ENCODE measurements around the gene ACAD9. TPM values are rescaled to one million over a fixed set of nuclear protein-coding genes. Genes with fewer than 3 reads are reported as not detected.

Gene ACAD9
- total and polyA plus RNA-seq, 8 donors: 38.6 to 46.4 (median 43.4) TPM

GRCh38 chr3:128867200-128868125, 12.0 kb upstream of the ACAD9 start:
- intact Hi-C loops (cut with DNase I): no loop called here
- ATAC-seq (no peak), DNase-seq (no peak)
- Histone ChIP-seq H3K27me3 (no peaks in the 10 kb centered on the region), H3K4me1 (peaks cover 0 to 13% of the 10 kb centered on the region in 2 donors), H3K9me3 (no peaks in the 10 kb centered on the region), H3K4me3 (no peak overlapping the region), H3K36me3 (no peaks in the 10 kb centered on the region), H3K27ac (no peak overlapping the region)
- no peak for TF ChIP-seq CTCF (IDR thresholded peaks at IDR 0.05)

- Histone ChIP-seq H3K4me1 (no peaks in the 10 kb centered on the region), H3K27me3 (no peaks in the 10 kb centered on the region), H3K36me3 (no peaks in the 10 kb centered on the region), H3K9me3 (no peaks in the 10 kb centered on the region), H3K4me3 (no peak overlapping the region), H3K27ac (no peak overlapping the region)
- ATAC-seq: no peak
- intact Hi-C loops (cut with DNase I): no loop called here
- no peak for DNase-seq
- no peak for TF ChIP-seq CTCF (IDR thresholded peaks at IDR 0.05)
Observed at GRCh38 chr3:128870347-128870746, 9.1 kb upstream of the ACAD9 start.

- intact Hi-C loops (cut with DNase I): no loop called here
- DNase-seq (no peak), ATAC-seq (no peak)
Observed at GRCh38 chr3:128872282-128872681, 7.1 kb upstream of the ACAD9 start.

GRCh38 chr3:128872744-128873143, 6.7 kb upstream of the ACAD9 start:
- intact Hi-C loops (cut with DNase I): no loop called here
- Histone ChIP-seq H3K27me3 (no peaks in the 10 kb centered on the region), H3K4me3 (no peak overlapping the region), H3K27ac (no peak overlapping the region), H3K36me3 (no peaks in the 10 kb centered on the region), H3K4me1 (peaks cover 0 to 17% of the 10 kb centered on the region in 2 donors), H3K9me3 (no peaks in the 10 kb centered on the region)
- no peak for TF ChIP-seq CTCF (IDR thresholded peaks at IDR 0.05)
- ATAC-seq: no peak
- no peak for DNase-seq

More at GRCh38 chr3:128872282-128872681, 7.1 kb upstream of the ACAD9 start:
- H3K27ac ChIP-seq: no peak overlapping the region
- H3K9me3 ChIP-seq: no peaks in the 10 kb centered on the region
- no peak for TF ChIP-seq CTCF (IDR thresholded peaks at IDR 0.05)
- no peaks in the 10 kb centered on the region for H3K27me3 ChIP-seq
- no peak overlapping the region for H3K4me3 ChIP-seq
- H3K36me3 ChIP-seq: no peaks in the 10 kb centered on the region
- H3K4me1 ChIP-seq: peaks cover 0 to 12% of the 10 kb centered on the region in 2 donors

GRCh38 chr3:128873244-128874022, 6.0 kb upstream of the ACAD9 start:
- intact Hi-C loops (cut with DNase I): no loop called here
- H3K27ac ChIP-seq: no peak overlapping the region
- H3K36me3 ChIP-seq: no peaks in the 10 kb centered on the region
- ATAC-seq (no peak), DNase-seq (no peak)
- peaks cover 6 to 23% of the 10 kb centered on the region in 2 donors for H3K4me1 ChIP-seq
- no peak for TF ChIP-seq CTCF (IDR thresholded peaks at IDR 0.05)
- no peaks in the 10 kb centered on the region for H3K27me3 ChIP-seq
- no peaks in the 10 kb centered on the region for H3K9me3 ChIP-seq
- H3K4me3 ChIP-seq: no peak overlapping the region
